Sigmoid colon (tissue), 4 donors: Measurements from ENCODE around the gene CRABP1.

Source experiments
- CTCF ChIP-seq, 4 experiments: fragments of 450-650 bp in 3 of 4; fragments of 200-600 bp in 1 of 4; IDR thresholded peaks; one replicate each; pipeline ENCODE4 v1.5.1; 2016 to 2019; ENCODE audit warnings: antibody characterized with exemption in 4 of 4, mild to moderate bottlenecking in 3 of 4, moderate library complexity in 2 of 4
- POLR2A ChIP-seq, 2 donors: fragments of 450-650 bp; IDR thresholded peaks; one replicate each; pipeline ENCODE4 v1.6.1; 2016; ENCODE audit warnings: antibody characterized with exemption in 2 of 2, mild to moderate bottlenecking in 2 of 2, moderate library complexity in 2 of 2
- POLR2AphosphoS5 ChIP-seq, 4 donors: sonication (generic); formaldehyde crosslinking; IDR thresholded peaks; one replicate each; pipeline ENCODE4 v1.6.1; 2017; ENCODE audit warnings: antibody characterized with exemption in 4 of 4

- TF ChIP-seq CTCF (IDR thresholded peaks at IDR 0.05), result no peak
- TF ChIP-seq POLR2AphosphoS5 (IDR thresholded peaks at IDR 0.05), result no peak
- TF ChIP-seq POLR2A (IDR thresholded peaks at IDR 0.05), result no peak
Measured at GRCh38 chr15:78292219-78292618, 47.9 kb upstream of the CRABP1 start.
